Measurements from ENCODE around the gene ADCY10. TPM values are rescaled to one million over a fixed set of nuclear protein-coding genes. Genes with fewer than 3 reads are reported as not detected.
"Not testable (repeated sequence)": the region's sequence is repeated elsewhere in the genome, so short reads cannot be mapped to it uniquely, and the experiment has no call there.

The ADCY10 gene
- total and polyA plus RNA-seq, 7 experiments from 2014 or later: 0.19 to 1.3 (median 0.43) TPM; not detected in 2

DNA sequence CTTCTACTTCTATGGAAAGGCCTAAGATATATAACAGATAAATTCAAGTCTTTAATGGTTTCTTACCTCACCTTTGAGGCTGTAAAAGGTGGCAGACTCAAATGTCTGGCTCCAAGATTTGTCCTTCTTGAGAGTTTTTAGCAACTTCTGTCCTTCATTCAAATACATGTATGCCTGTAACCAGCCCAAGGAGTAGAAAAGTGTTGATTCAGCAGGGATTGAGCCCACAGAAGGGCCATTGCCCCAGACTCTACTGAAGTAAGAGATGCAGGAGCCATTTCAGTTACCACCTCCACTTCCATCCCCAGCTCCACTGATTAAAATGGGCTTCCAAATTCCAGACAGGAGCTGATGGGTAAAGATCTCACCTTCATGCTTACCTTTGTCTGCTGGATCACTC is 80.0 kb downstream of the ADCY10 start:
- ATAC-seq: no peak
- no peak overlapping the region for H3K27ac Mint-ChIP-seq
- H3K4me3 Mint-ChIP-seq: no peak overlapping the region
- H3K27me3 ChIP-seq (ENCODE audit: control insufficient read depth in 2 of 2, insufficient read depth in 2 of 2, low read length in 2 of 2): no peaks in the 10 kb centered on the region
- H3K9me3 Mint-ChIP-seq: peaks cover 0 to 2% (median 0%) of the 10 kb centered on the region in 11 donors
- POLR2A ChIA-PET: no interaction called here
- no peak for DNase-seq
- no peaks in the 10 kb centered on the region for H3K4me1 ChIP-seq (ENCODE audit: control insufficient read depth in 2 of 2, insufficient read depth in 2 of 2, low read length in 2 of 2)
- H3K4me3 ChIP-seq (ENCODE audit: low read length): no peak overlapping the region
- peaks cover 0 to 22% (median 4%) of the 10 kb centered on the region in 5 donors for H3K27me3 Mint-ChIP-seq
- H3K4me1 Mint-ChIP-seq: peaks cover 0 to 7% (median 0%) of the 10 kb centered on the region in 7 donors
- no peaks in the 10 kb centered on the region for H3K36me3 Mint-ChIP-seq
- H3K36me3 ChIP-seq (ENCODE audit: control insufficient read depth in 2 of 3, insufficient read depth in 3 of 3, low read length in 3 of 3): no peaks in the 10 kb centered on the region
- intact Hi-C loops (cut with micrococcal nuclease): no loop called here
- H3K27ac ChIP-seq (ENCODE audit: low read depth, low read length): no peak overlapping the region
- CTCF ChIA-PET: interaction anchor here (0.6 kb wide), 1 partner anchor 45 kb away, joined by 4 read pairs; no protein-coding TSS in a partner anchor
- H3K9me3 ChIP-seq (ENCODE audit: control insufficient read depth in 2 of 3, low read length in 3 of 3): no peaks in the 10 kb centered on the region

DNA sequence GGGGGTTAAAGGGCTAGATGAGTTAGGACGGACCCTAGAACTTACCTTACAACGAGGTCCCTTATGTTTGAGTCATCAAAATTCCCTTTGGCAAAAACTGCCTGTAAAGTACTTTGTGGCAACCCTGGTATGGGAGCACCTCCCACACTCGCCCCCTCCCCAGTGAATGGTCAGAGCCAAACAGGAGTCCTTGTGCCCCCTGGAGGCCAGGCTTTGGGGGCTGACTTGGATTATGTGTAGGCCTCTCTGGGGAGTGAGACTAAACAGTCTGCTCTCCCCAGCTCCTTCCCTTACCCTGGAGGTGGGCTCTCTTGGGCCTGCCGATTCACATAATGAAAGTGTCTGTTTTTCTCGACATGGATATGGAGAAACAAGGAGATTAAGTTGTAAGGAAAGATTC is 81.2 kb downstream of the ADCY10 start:
- H3K36me3 ChIP-seq (ENCODE audit: control insufficient read depth in 2 of 3, insufficient read depth in 3 of 3, low read length in 3 of 3): no peaks in the 10 kb centered on the region
- no peaks in the 10 kb centered on the region for H3K9me3 ChIP-seq (ENCODE audit: control insufficient read depth in 2 of 3, low read length in 3 of 3)
- no peak for DNase-seq
- Mint-ChIP-seq H3K27ac (no peak overlapping the region), H3K9me3 (no peaks in the 10 kb centered on the region), H3K27me3 (peaks cover 0 to 17% (median 3%) of the 10 kb centered on the region in 5 donors), H3K36me3 (no peaks in the 10 kb centered on the region), H3K4me3 (no peak overlapping the region), H3K4me1 (peaks cover 0 to 7% (median 0%) of the 10 kb centered on the region in 7 donors)
- H3K4me1 ChIP-seq (ENCODE audit: control insufficient read depth in 2 of 2, insufficient read depth in 2 of 2, low read length in 2 of 2): no peaks in the 10 kb centered on the region
- POLR2A ChIA-PET: no interaction called here
- no peak overlapping the region for H3K27ac ChIP-seq (ENCODE audit: low read depth, low read length)
- CTCF ChIA-PET: no interaction called here
- H3K4me3 ChIP-seq (ENCODE audit: low read length): no peak overlapping the region
- H3K27me3 ChIP-seq (ENCODE audit: control insufficient read depth in 2 of 2, insufficient read depth in 2 of 2, low read length in 2 of 2): no peaks in the 10 kb centered on the region
- ATAC-seq: no peak
- intact Hi-C loops (cut with micrococcal nuclease): no loop called here

DNA sequence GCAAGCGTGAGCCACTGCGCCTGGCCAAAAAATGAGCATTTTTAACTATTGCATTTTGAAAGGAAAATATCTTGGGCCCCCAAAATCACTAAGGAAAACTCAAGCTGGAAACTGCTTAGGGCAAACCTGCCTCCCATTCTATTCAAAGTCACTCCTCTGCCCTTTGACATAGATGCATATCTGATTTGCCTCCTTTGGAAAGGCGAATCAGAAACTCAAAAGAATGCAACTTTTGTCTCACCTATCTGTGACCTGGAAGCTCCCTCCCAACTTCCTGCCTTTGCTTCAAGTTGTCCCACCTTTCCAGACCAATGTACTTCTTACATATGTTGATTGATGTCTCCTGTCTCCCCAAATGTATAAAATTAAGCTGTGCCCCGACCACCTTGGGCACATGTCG is 83.3 kb downstream of the ADCY10 start:
- H3K36me3 Mint-ChIP-seq; H3K4me1 ChIP-seq (ENCODE audit: control insufficient read depth in 2 of 2, insufficient read depth in 2 of 2, low read length in 2 of 2): not testable (repeated sequence)
- POLR2A ChIA-PET: interaction anchor here (0.6 kb wide), 1 partner anchor 573 kb away, joined by 3 read pairs; no protein-coding TSS in a partner anchor

DNA sequence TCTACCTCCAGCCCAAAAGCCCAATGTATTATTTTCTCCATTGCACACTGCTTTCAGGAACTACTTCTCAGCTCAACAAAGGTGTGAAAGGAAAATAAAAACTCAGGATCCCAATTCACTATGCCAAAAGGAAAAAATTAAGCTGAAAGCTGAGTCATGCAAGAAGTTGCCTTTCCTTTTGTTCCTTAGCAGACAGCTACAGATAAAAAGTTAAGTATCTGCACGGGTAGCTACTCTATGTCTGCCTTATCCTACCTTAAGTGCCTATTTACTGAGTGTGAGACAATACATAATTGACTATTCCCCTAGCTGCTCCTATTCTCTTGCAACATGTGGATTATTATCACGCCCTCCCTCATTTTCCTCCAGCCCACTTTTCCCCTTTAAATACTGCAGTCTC is 84.1 kb downstream of the ADCY10 start:
- Mint-ChIP-seq H3K27ac (no peak overlapping the region), H3K9me3 (no peaks in the 10 kb centered on the region), H3K4me3 (no peak overlapping the region), H3K36me3 (no peaks in the 10 kb centered on the region), H3K27me3 (peaks cover 0 to 22% (median 0%) of the 10 kb centered on the region in 5 donors), H3K4me1 (peaks cover 0 to 3% (median 0%) of the 10 kb centered on the region in 7 donors)
- Histone ChIP-seq H3K27ac (ENCODE audit: low read depth, low read length) (no peak overlapping the region), H3K4me1 (ENCODE audit: control insufficient read depth in 2 of 2, insufficient read depth in 2 of 2, low read length in 2 of 2) (no peaks in the 10 kb centered on the region), H3K27me3 (ENCODE audit: control insufficient read depth in 2 of 2, insufficient read depth in 2 of 2, low read length in 2 of 2) (no peaks in the 10 kb centered on the region), H3K4me3 (ENCODE audit: low read length) (no peak overlapping the region), H3K36me3 (ENCODE audit: control insufficient read depth in 2 of 3, insufficient read depth in 3 of 3, low read length in 3 of 3) (no peaks in the 10 kb centered on the region), H3K9me3 (ENCODE audit: control insufficient read depth in 2 of 3, low read length in 3 of 3) (no peaks in the 10 kb centered on the region)
- ChIA-PET POLR2A (interaction anchor here (0.6 kb wide), 1 partner anchor 572 kb away, joined by 3 read pairs; no protein-coding TSS in a partner anchor), CTCF (no interaction called here)
- no peak for DNase-seq
- intact Hi-C loops (cut with micrococcal nuclease): no loop called here
- ATAC-seq: no peak

More for the DNA sequence above, 83.3 kb downstream of the ADCY10 start:
- H3K4me3 Mint-ChIP-seq; H3K9me3 ChIP-seq (ENCODE audit: control insufficient read depth in 2 of 3, low read length in 3 of 3); intact Hi-C loops (cut with micrococcal nuclease); H3K27ac ChIP-seq (ENCODE audit: low read depth, low read length); H3K9me3 Mint-ChIP-seq; H3K27ac Mint-ChIP-seq; H3K4me3 ChIP-seq (ENCODE audit: low read length); CTCF ChIA-PET; DNase-seq; H3K27me3 ChIP-seq (ENCODE audit: control insufficient read depth in 2 of 2, insufficient read depth in 2 of 2, low read length in 2 of 2); H3K36me3 ChIP-seq (ENCODE audit: control insufficient read depth in 2 of 3, insufficient read depth in 3 of 3, low read length in 3 of 3); ATAC-seq; H3K4me1 Mint-ChIP-seq: not testable (repeated sequence)
- peaks cover 0 to 18% (median 0%) of the 10 kb centered on the region in 5 donors for H3K27me3 Mint-ChIP-seq

DNA sequence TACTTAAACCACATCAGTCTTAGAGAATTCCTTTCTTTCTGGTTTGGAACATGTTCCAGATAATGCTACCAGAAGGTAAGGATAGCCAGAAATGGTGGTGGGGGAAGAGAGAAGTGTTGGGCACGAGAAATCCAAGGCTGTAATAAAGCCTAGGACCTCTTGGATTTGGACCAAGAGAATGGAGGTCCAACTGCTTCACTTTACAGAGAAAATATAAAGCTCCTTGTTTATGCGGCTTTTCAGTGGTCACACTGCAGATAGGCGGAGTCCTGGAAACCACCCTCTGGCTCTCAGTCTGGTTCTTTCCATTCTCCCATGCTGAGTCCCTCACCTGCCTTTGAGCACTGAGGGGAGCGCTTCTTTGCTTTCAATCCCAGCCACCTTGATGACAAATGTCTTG is 87.8 kb downstream of the ADCY10 start:
- peaks cover 0 to 10% (median 0%) of the 10 kb centered on the region in 7 donors for H3K4me1 Mint-ChIP-seq
- peaks cover under 1 to 27% (median 8%) of the 10 kb centered on the region in 5 donors for H3K27me3 Mint-ChIP-seq
- Histone ChIP-seq H3K4me3 (ENCODE audit: low read length) (no peak overlapping the region), H3K36me3 (ENCODE audit: control insufficient read depth in 2 of 3, insufficient read depth in 3 of 3, low read length in 3 of 3) (no peaks in the 10 kb centered on the region), H3K9me3 (ENCODE audit: control insufficient read depth in 2 of 3, low read length in 3 of 3) (no peaks in the 10 kb centered on the region), H3K27me3 (ENCODE audit: control insufficient read depth in 2 of 2, insufficient read depth in 2 of 2, low read length in 2 of 2) (no peaks in the 10 kb centered on the region), H3K27ac (ENCODE audit: low read depth, low read length) (no peak overlapping the region), H3K4me1 (ENCODE audit: control insufficient read depth in 2 of 2, insufficient read depth in 2 of 2, low read length in 2 of 2) (no peaks in the 10 kb centered on the region)
- no peak overlapping the region for H3K4me3 Mint-ChIP-seq
- DNase-seq: no peak
- intact Hi-C loops (cut with micrococcal nuclease): no loop called here
- ChIA-PET POLR2A (no interaction called here), CTCF (interaction anchor here (1.2 kb wide), 1 partner anchor 105 kb away, joined by 4 read pairs; no protein-coding TSS in a partner anchor)
- H3K27ac Mint-ChIP-seq: no peak overlapping the region
- no peak for ATAC-seq
- no peaks in the 10 kb centered on the region for H3K36me3 Mint-ChIP-seq
- H3K9me3 Mint-ChIP-seq: no peaks in the 10 kb centered on the region

DNA sequence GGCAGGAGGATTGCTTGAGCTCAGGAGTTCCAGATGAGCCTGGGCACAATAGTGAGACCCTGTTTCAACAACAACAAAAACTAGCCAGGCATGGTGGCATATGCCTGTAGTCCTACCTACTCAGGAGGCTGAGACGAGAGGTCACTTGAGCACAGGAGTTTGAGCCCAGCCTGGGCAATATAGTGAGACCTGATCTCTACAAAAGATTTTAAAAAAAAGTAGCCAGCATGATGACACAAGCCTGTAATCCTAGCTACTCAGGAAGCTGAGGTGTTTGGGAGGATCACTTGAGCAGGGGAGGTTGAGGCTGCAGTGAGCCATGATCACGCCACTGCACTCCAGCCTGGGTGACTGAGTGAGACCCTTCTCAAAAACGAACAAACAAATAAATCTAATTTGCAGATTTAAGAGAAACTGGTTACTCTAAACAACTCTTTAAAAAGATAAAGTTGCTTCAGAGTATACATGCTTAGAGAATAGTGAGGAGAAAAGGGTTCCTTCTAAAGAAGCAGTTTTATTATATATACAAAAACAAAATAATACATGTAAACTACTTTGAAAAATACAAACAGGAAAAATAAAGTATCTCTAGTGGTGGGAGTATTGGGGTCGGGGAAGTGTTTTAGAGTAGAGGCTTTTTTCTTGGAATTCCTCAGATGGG is 88.4 kb downstream of the ADCY10 start:
- Histone ChIP-seq H3K36me3 (ENCODE audit: control insufficient read depth in 2 of 3, insufficient read depth in 3 of 3, low read length in 3 of 3) (no peaks in the 10 kb centered on the region), H3K4me1 (ENCODE audit: control insufficient read depth in 2 of 2, insufficient read depth in 2 of 2, low read length in 2 of 2) (no peaks in the 10 kb centered on the region), H3K4me3 (ENCODE audit: low read length) (no peak overlapping the region), H3K9me3 (ENCODE audit: control insufficient read depth in 2 of 3, low read length in 3 of 3) (no peaks in the 10 kb centered on the region), H3K27me3 (ENCODE audit: control insufficient read depth in 2 of 2, insufficient read depth in 2 of 2, low read length in 2 of 2) (no peaks in the 10 kb centered on the region), H3K27ac (ENCODE audit: low read depth, low read length) (no peak overlapping the region)
- Mint-ChIP-seq H3K4me1 (peaks cover 0 to 10% (median 0%) of the 10 kb centered on the region in 7 donors), H3K4me3 (no peak overlapping the region), H3K27ac (no peak overlapping the region), H3K27me3 (peaks cover 6 to 32% (median 11%) of the 10 kb centered on the region in 5 donors), H3K9me3 (no peaks in the 10 kb centered on the region), H3K36me3 (no peaks in the 10 kb centered on the region)
- POLR2A ChIA-PET: no interaction called here
- intact Hi-C loops (cut with micrococcal nuclease): no loop called here
- CTCF ChIA-PET: interaction anchor here (1.2 kb wide), 1 partner anchor 105 kb away, joined by 4 read pairs; no protein-coding TSS in a partner anchor
- ATAC-seq (no peak), DNase-seq (no peak)
